ENCODE results near the gene MSH4. TPM values are rescaled to one million over a fixed set of nuclear protein-coding genes. Genes with fewer than 3 reads are reported as not detected.

The MSH4 gene
- total and polyA plus RNA-seq, 2 experiments from 2014 or later, result 0.19 to 0.37 TPM

- no peaks in the 10 kb centered on the region for H3K27me3 ChIP-seq
- no peaks in the 10 kb centered on the region for H3K9me2 ChIP-seq (replicated peaks; ENCODE audit: insufficient read depth)
- no peaks in the 10 kb centered on the region for H3K79me2 ChIP-seq
- no peaks in the 10 kb centered on the region for H3K36me3 ChIP-seq (replicated peaks; ENCODE audit: insufficient read depth, low read depth)
- no peaks in the 10 kb centered on the region for H4K20me1 ChIP-seq (ENCODE audit: insufficient read depth, poor library complexity, severe bottlenecking)
- TF ChIP-seq EZH2 (IDR thresholded peaks at IDR 0.05; ENCODE audit: borderline replicate concordance), result no peak
- TF ChIP-seq, protein P1, sequence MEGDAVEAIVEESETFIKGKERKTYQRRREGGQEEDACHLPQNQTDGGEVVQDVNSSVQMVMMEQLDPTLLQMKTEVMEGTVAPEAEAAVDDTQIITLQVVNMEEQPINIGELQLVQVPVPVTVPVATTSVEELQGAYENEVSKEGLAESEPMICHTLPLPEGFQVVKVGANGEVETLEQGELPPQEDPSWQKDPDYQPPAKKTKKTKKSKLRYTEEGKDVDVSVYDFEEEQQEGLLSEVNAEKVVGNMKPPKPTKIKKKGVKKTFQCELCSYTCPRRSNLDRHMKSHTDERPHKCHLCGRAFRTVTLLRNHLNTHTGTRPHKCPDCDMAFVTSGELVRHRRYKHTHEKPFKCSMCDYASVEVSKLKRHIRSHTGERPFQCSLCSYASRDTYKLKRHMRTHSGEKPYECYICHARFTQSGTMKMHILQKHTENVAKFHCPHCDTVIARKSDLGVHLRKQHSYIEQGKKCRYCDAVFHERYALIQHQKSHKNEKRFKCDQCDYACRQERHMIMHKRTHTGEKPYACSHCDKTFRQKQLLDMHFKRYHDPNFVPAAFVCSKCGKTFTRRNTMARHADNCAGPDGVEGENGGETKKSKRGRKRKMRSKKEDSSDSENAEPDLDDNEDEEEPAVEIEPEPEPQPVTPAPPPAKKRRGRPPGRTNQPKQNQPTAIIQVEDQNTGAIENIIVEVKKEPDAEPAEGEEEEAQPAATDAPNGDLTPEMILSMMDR (IDR thresholded peaks at IDR 0.05; ENCODE audit: poor library complexity), result no peak
- TF ChIP-seq EZH2phosphoT487 (IDR thresholded peaks at IDR 0.05; ENCODE audit: low read depth, severe bottlenecking, unreplicated experiment), result no peak
- no peak for DNase-seq (ENCODE audit: low spot score)
- no peaks in the 10 kb centered on the region for H3K4me1 ChIP-seq (ENCODE audit: insufficient read depth)
- H3K27ac ChIP-seq, result no peak overlapping the region
- H3K9me3 ChIP-seq (ENCODE audit: low read depth), result no peaks in the 10 kb centered on the region
- H3K4me2 ChIP-seq, result no peak overlapping the region
- no peak overlapping the region for H3K4me3 ChIP-seq
- no peak overlapping the region for H2AFZ ChIP-seq
These were observed 59.1 kb downstream of the MSH4 start for GRCh38 chr1:75855734-75856133.

DNA sequence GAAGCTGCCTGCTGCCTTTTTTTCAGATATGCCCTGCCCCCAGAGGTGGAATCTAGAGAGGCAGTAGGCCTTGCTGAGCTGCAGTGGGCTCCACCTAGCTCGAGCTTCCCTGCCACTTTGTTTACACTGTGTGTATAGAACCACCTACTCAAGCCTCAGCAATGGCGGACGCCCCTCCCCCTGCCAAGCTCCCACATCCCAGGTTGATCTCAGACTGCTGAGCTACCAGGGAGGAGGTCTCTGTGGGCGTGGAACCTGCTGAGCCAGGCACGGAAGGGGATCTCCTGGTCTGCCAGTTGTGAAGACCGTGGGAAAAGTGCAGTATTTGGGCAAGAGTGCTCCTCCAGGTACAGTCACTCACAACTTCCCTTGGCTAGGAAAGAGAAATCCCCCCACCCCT, 65.1 kb downstream of the MSH4 start:
- Histone ChIP-seq H3K36me3 (replicated peaks; ENCODE audit: insufficient read depth, low read depth) (no peaks in the 10 kb centered on the region), H3K27ac (no peak overlapping the region), H3K79me2 (no peaks in the 10 kb centered on the region), H3K9me2 (replicated peaks; ENCODE audit: insufficient read depth) (no peaks in the 10 kb centered on the region), H3K4me1 (ENCODE audit: insufficient read depth) (no peaks in the 10 kb centered on the region), H3K4me2 (no peak overlapping the region), H4K20me1 (ENCODE audit: insufficient read depth, poor library complexity, severe bottlenecking) (no peaks in the 10 kb centered on the region), H3K9me3 (ENCODE audit: low read depth) (no peaks in the 10 kb centered on the region), H3K4me3 (no peak overlapping the region), H3K27me3 (no peaks in the 10 kb centered on the region), H2AFZ (no peak overlapping the region)
- no peak for DNase-seq (ENCODE audit: low spot score)
- WGBS (ENCODE audit: low lambda C conversion rate, missing lambda C conversion rate), result 82% methylated on average over 6 of the region's 6 CpGs
- TF ChIP-seq EZH2 (IDR thresholded peaks at IDR 0.05; ENCODE audit: borderline replicate concordance) (no peak), EZH2phosphoT487 (IDR thresholded peaks at IDR 0.05; ENCODE audit: low read depth, severe bottlenecking, unreplicated experiment) (no peak)
- TF ChIP-seq, protein P1 (IDR thresholded peaks at IDR 0.05; ENCODE audit: poor library complexity), result no peak

GRCh38 chr1:75870951-75871350, 74.3 kb downstream of the MSH4 start:
- Histone ChIP-seq H3K4me3 (no peak overlapping the region), H4K20me1 (ENCODE audit: insufficient read depth, poor library complexity, severe bottlenecking) (no peaks in the 10 kb centered on the region), H3K4me1 (ENCODE audit: insufficient read depth) (no peaks in the 10 kb centered on the region), H3K9me2 (replicated peaks; ENCODE audit: insufficient read depth) (no peaks in the 10 kb centered on the region), H2AFZ (no peak overlapping the region), H3K9me3 (ENCODE audit: low read depth) (no peaks in the 10 kb centered on the region), H3K36me3 (replicated peaks; ENCODE audit: insufficient read depth, low read depth) (no peaks in the 10 kb centered on the region), H3K27ac (no peak overlapping the region), H3K79me2 (no peaks in the 10 kb centered on the region), H3K27me3 (no peaks in the 10 kb centered on the region), H3K4me2 (no peak overlapping the region)
- 88% methylated on average over 1 of the region's 1 CpG for WGBS (ENCODE audit: low lambda C conversion rate, missing lambda C conversion rate)
- DNase-seq (ENCODE audit: low spot score), result no peak
- no peak for TF ChIP-seq EZH2phosphoT487 (IDR thresholded peaks at IDR 0.05; ENCODE audit: low read depth, severe bottlenecking, unreplicated experiment)
- TF ChIP-seq, protein P1 (IDR thresholded peaks at IDR 0.05; ENCODE audit: poor library complexity), result no peak
- no peak for TF ChIP-seq EZH2 (IDR thresholded peaks at IDR 0.05; ENCODE audit: borderline replicate concordance)

DNA sequence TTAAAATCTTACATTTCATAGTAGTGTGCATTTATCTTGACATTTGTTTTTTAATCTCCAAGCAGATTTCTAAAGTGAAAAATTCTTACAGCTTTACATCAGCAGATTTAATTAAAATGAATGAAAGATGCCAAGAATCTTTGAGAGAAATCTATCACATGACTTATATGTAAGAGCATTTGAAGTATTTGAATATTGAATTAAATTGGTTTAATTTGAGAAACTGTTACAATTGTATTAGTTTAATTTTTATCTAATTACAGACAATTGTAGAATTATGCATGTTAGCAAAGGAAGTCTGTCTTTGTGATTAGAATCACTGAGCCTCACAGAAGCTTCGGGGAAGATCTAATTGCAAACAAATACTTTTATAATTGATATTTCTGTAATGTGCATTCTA, 83.3 kb downstream of the MSH4 start:
- TF ChIP-seq, protein P1 (IDR thresholded peaks at IDR 0.05; ENCODE audit: poor library complexity), result no peak
- TF ChIP-seq EZH2 (IDR thresholded peaks at IDR 0.05; ENCODE audit: borderline replicate concordance) (no peak), EZH2phosphoT487 (IDR thresholded peaks at IDR 0.05; ENCODE audit: low read depth, severe bottlenecking, unreplicated experiment) (no peak)
- H3K36me3 ChIP-seq (replicated peaks; ENCODE audit: insufficient read depth, low read depth), result no peaks in the 10 kb centered on the region
- no peak overlapping the region for H3K4me2 ChIP-seq
- H3K9me3 ChIP-seq (ENCODE audit: low read depth), result no peaks in the 10 kb centered on the region
- H4K20me1 ChIP-seq (ENCODE audit: insufficient read depth, poor library complexity, severe bottlenecking), result no peaks in the 10 kb centered on the region
- WGBS (ENCODE audit: low lambda C conversion rate, missing lambda C conversion rate), result 86% methylated on average over 1 of the region's 1 CpG
- H3K27me3 ChIP-seq, result no peaks in the 10 kb centered on the region
- no peak for DNase-seq (ENCODE audit: low spot score)
- H3K4me1 ChIP-seq (ENCODE audit: insufficient read depth), result no peaks in the 10 kb centered on the region
- no peaks in the 10 kb centered on the region for H3K9me2 ChIP-seq (replicated peaks; ENCODE audit: insufficient read depth)
- H3K27ac ChIP-seq, result no peak overlapping the region
- H3K79me2 ChIP-seq, result no peaks in the 10 kb centered on the region
- no peak overlapping the region for H2AFZ ChIP-seq
- no peak overlapping the region for H3K4me3 ChIP-seq
